Measurements from ENCODE around the gene HYAL2. TPM values are rescaled to one million over a fixed set of nuclear protein-coding genes. Genes with fewer than 3 reads are reported as not detected.

Gene HYAL2
- total RNA-seq, 2 experiments from 2014 or later = 7.7 to 19.7 TPM

DNA sequence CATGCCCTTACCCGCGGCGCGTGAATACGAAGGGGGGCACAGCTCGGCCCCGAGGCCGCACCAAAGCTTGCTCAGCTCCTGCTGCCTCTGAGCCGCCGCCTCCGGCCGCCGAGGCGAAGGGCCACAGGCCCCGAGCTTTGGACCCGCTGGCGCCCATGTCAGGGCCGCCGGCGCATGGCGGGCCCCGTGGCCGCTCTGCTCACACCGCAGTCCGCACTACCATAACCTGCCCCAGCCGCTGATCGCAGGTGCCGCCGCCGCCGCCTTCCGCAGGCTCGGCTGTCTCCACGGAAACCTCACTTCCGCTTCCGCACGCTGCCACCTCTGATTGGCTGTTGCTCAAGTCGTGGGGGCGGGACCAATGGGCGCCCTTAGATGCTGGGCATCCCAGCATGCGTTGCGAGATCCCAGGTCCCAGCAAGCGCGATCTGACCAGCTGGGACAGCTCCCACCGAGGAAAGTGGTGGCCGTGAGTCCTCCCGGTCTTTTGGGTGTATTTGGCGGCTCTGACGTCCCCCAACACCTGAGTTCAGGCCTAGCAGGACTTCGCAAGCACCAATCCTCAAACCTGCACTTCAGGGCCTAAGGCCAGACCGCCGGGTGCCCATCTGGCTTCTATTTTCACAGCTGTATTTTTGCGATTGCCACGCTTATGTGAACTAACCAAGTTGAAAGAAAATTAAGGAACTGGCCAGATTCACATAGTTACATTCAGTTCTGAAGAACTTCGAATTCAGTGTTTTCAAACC lies 5.6 kb upstream of the HYAL2 start, which contains the start of gene TUSC2:
TSS of gene TUSC2 (minus strand) at position 281 of the 749 bp plus-strand sequence. CDS start at position 157, 124 bp downstream.
- Histone ChIP-seq H3K79me2 (ENCODE audit: insufficient read depth, low read depth, low read length) (peaks cover 17% of the 10 kb centered on the region; the same call in 1 of the 2 replicates), H4K20me1 (ENCODE audit: insufficient read depth, low read length) (no peaks in the 10 kb centered on the region), H3K9me3 (ENCODE audit: low read length) (no peaks in the 10 kb centered on the region), H3K4me3 (ENCODE audit: low read depth, low read length, poor library complexity, severe bottlenecking) (peak within 1 kb of the TSS; percentile 88), H3K4me2 (ENCODE audit: low read length) (peak within 1 kb of the TSS; percentile 71), H3K36me3 (ENCODE audit: insufficient read depth, low read length) (peaks cover 57% of the 10 kb centered on the region), H3K9me2 (ENCODE audit: insufficient read depth, low read length) (no peaks in the 10 kb centered on the region), H3K27ac (ENCODE audit: low read depth, low read length, poor library complexity, severe bottlenecking) (peak within 1 kb of the TSS; percentile 26), H2AFZ (ENCODE audit: low read length) (peak within 1 kb of the TSS; percentile 10; the same call in 1 of the 2 replicates), H3K4me1 (ENCODE audit: insufficient read depth, low read length, poor library complexity, severe bottlenecking) (peaks cover 12% of the 10 kb centered on the region)
- intact Hi-C loops (cut with micrococcal nuclease; ENCODE audit: unreplicated experiment) = no loop called here
- no TSS peak for BruUV-seq (replicated peaks)
- TF ChIP-seq EZH2phosphoT487 (IDR thresholded peaks at IDR 0.05; ENCODE audit: borderline replicate concordance, low read depth, low read length) = no peak
- TF ChIP-seq, protein P1, sequence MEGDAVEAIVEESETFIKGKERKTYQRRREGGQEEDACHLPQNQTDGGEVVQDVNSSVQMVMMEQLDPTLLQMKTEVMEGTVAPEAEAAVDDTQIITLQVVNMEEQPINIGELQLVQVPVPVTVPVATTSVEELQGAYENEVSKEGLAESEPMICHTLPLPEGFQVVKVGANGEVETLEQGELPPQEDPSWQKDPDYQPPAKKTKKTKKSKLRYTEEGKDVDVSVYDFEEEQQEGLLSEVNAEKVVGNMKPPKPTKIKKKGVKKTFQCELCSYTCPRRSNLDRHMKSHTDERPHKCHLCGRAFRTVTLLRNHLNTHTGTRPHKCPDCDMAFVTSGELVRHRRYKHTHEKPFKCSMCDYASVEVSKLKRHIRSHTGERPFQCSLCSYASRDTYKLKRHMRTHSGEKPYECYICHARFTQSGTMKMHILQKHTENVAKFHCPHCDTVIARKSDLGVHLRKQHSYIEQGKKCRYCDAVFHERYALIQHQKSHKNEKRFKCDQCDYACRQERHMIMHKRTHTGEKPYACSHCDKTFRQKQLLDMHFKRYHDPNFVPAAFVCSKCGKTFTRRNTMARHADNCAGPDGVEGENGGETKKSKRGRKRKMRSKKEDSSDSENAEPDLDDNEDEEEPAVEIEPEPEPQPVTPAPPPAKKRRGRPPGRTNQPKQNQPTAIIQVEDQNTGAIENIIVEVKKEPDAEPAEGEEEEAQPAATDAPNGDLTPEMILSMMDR (conservative IDR thresholded peaks at IDR 0.05; ENCODE audit: low read length) = no peak
- CTCF ChIA-PET (ENCODE audit: unreplicated experiment) = interaction anchor here (0.6 to 1.0 kb wide), 4 partner anchors 29 to 610 kb away, joined by 3 to 4 read pairs (median 3); partner anchors contain the start of genes HYAL3 and NAA80
- peak; percentile 99 for DNase-seq (ENCODE audit: low spot score)
- POLR2A ChIA-PET = interaction anchor here (1.1 to 2.7 kb wide), 5 partner anchors 9 to 1172 kb away, joined by 4 to 28 read pairs (median 4); partner anchors contain the start of genes DCAF1, GNAI2, HYAL3 and NAA80

DNA sequence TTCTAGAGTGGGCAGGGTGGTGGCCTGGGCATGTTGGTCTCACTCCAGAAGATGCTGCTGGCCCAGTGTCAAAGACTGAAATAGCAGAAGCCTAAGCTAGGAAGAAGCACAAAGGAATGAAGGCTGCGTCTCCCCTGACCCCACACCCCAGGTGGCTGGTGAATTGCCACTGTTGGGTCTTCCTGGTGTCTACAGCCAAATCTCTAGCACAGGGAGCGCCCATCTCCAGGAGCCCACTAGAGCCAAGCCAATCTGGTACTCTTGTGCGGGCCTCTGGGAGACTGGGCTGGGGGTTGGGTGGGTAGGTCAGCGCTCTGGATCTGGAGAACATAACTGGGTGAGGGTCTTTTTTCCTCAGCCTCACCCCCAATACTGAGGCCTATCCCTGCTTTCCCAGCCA lies 4.6 kb upstream of the HYAL2 start:
- H3K9me2 ChIP-seq (ENCODE audit: insufficient read depth, low read length) = no peaks in the 10 kb centered on the region
- H3K4me2 ChIP-seq (ENCODE audit: low read length) = peak overlapping the region; percentile 71
- no peak overlapping the region for H2AFZ ChIP-seq (ENCODE audit: low read length)
- no peak overlapping the region for H3K27ac ChIP-seq (ENCODE audit: low read depth, low read length, poor library complexity, severe bottlenecking)
- H3K36me3 ChIP-seq (ENCODE audit: insufficient read depth, low read length) = peaks cover 48% of the 10 kb centered on the region
- no peaks in the 10 kb centered on the region for H4K20me1 ChIP-seq (ENCODE audit: insufficient read depth, low read length)
- BruUV-seq (replicated peaks) = no TSS peak
- no peak for DNase-seq (ENCODE audit: low spot score)
- H3K4me1 ChIP-seq (ENCODE audit: insufficient read depth, low read length, poor library complexity, severe bottlenecking) = peaks cover 14% of the 10 kb centered on the region
- H3K9me3 ChIP-seq (ENCODE audit: low read length) = no peaks in the 10 kb centered on the region
- intact Hi-C loops (cut with micrococcal nuclease; ENCODE audit: unreplicated experiment) = no loop called here
- ChIA-PET CTCF (ENCODE audit: unreplicated experiment) (interaction anchor here (0.6 kb wide), 1 partner anchor 132 kb away, joined by 3 read pairs; no protein-coding TSS in a partner anchor), POLR2A (interaction anchor here (1.1 to 2.7 kb wide), 5 partner anchors 10 to 1173 kb away, joined by 4 to 28 read pairs (median 4); partner anchors contain the start of genes DCAF1, GNAI2, HYAL3 and NAA80)
- peak overlapping the region; percentile 88 for H3K4me3 ChIP-seq (ENCODE audit: low read depth, low read length, poor library complexity, severe bottlenecking)
- TF ChIP-seq EZH2phosphoT487 (IDR thresholded peaks at IDR 0.05; ENCODE audit: borderline replicate concordance, low read depth, low read length) = no peak
- TF ChIP-seq, protein P1 (conservative IDR thresholded peaks at IDR 0.05; ENCODE audit: low read length) = no peak
- peaks cover 12% of the 10 kb centered on the region; the same call in 1 of the 2 replicates for H3K79me2 ChIP-seq (ENCODE audit: insufficient read depth, low read depth, low read length)
